NCI-H187 treated with DMSO at 0.1 percent for 48 hours (cell line): Measurements from ENCODE around the gene ECSIT.

Source experiments
- DNase-seq: peaks from one replicate; lab custom pipeline; 2025; lab: John Stamatoyannopoulos, UW

The ECSIT gene

GRCh38 chr19:11499890-11500420 lies 29.0 kb downstream of the ECSIT start:
- no peak for DNase-seq

- no peak for DNase-seq
These were observed 29.7 kb downstream of the ECSIT start for GRCh38 chr19:11499220-11499726.

- no peak for DNase-seq
These were observed 32.4 kb downstream of the ECSIT start for GRCh38 chr19:11496391-11497163.

- DNase-seq, result no peak
These were observed 33.0 kb downstream of the ECSIT start for GRCh38 chr19:11495885-11496284.

- DNase-seq, result no peak
These were observed 33.5 kb downstream of the ECSIT start for GRCh38 chr19:11495481-11495880.

- no peak for DNase-seq
These were observed 34.2 kb downstream of the ECSIT start for GRCh38 chr19:11494634-11495285.

GRCh38 chr19:11489378-11489777 lies 39.6 kb downstream of the ECSIT start:
- DNase-seq, result no peak

- DNase-seq, result no peak
These were observed 42.1 kb downstream of the ECSIT start for GRCh38 chr19:11486661-11487503.

GRCh38 chr19:11485245-11485837 lies 43.6 kb downstream of the ECSIT start:
- DNase-seq, result no peak

- DNase-seq, result no peak
These were observed 45.4 kb downstream of the ECSIT start for GRCh38 chr19:11483366-11484111.

- DNase-seq, result peak; percentile 12
These were observed 46.4 kb downstream of the ECSIT start for GRCh38 chr19:11482384-11483050.

- peak; percentile 43 for DNase-seq
These were observed 47.2 kb downstream of the ECSIT start for GRCh38 chr19:11481534-11482383.

GRCh38 chr19:11480715-11481533 lies 48.0 kb downstream of the ECSIT start, which contains the start of gene ELAVL3:
Gene ELAVL3, minus strand, starts transcription at chr19:11481046. Its CDS starts 438 bp downstream, at chr19:11480608.
- DNase-seq, result no peak

GRCh38 chr19:11479898-11480714 lies 48.8 kb downstream of the ECSIT start:
- DNase-seq, result no peak

GRCh38 chr19:11479090-11479897 lies 49.6 kb downstream of the ECSIT start:
- DNase-seq, result no peak

- no peak for DNase-seq
These were observed 50.5 kb downstream of the ECSIT start for GRCh38 chr19:11478167-11479089.
